GM18507 (cell line): ENCODE measurements around the gene CAPN13.

Source experiments
- DNase-seq: peaks from one replicate; pipeline ENCODE4 v3.0.0; 2011; ENCODE audit warnings: low read depth; ENCODE audit not compliant: insufficient read length; ENCODE audit errors: extremely low spot score
- FAIRE-seq: peaks from 2 replicates; lab custom pipeline; 2011; peaks lifted over from hg19 to GRCh38; lab: Jason Lieb, UNC

Gene CAPN13

DNA sequence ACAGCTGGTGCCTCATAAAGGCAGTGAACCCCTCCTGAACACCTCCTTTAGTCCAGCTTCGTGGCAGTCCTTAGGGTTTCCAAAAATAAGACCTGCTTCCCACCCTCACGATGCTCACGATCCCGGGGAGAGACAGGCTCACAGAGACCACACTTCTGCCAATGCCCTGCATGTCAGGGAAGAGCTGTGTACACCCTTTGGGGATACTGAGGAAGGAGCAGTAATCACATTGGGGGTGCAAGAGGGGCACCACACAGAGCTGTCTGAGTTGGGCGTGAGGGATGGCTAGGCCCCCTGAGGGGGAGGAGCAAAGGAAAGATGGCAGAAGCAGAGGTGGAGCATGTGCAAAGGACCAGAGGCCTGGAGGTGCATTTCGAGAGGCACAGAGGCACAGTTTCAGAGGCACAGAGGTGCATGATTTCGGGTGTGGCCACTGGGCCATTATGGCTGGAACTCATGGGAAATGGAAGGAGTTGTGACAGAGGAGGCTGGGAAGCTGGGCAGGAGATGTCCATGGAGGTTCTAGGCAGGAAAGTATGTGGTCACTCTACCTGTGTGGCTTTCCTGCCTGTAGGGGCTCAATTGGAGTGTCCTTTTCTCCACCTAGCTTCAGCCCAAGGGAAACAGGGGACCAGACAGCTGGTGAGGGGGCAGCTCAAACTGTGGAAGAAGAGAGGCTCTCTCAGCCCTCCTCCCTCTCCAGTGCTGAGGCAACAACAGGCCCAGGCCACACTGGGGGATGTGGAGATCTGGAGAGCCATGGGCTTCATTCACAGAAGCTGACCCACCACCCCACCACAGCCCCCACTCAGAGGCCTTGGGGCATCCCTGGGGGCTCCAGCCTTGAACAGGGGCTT is 115.9 kb downstream of the CAPN13 start:
- FAIRE-seq (no peak), DNase-seq (no peak)

GRCh38 chr2:30690126-30690561 is 117.1 kb downstream of the CAPN13 start:
- no peak for FAIRE-seq
- no peak for DNase-seq

GRCh38 chr2:30689496-30690125 is 117.6 kb downstream of the CAPN13 start:
- DNase-seq, result no peak

DNA sequence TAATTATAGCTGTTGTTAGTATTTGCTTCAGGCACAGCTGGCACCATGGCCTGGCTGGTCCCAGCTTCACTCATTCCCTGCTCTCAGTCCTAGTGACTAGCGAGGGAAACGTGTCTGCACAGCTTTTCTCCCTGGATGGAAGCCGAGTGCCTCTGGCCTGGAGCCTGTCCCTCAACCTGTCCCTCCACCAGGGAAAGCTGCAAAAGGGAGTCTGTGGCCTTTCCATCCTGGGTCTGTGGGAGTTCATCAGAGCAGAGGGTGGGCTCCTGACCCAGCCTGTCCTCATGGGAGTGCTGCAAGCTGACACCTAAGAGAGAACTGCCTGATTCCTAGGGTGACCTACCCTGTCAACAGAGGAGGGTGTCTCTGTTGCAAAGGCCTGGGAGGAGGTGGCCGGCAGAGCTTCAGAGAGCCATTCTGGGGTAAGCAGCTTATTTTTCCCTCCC is 118.3 kb downstream of the CAPN13 start:
- FAIRE-seq, result no peak
- no peak for DNase-seq

More at GRCh38 chr2:30689496-30690125, 117.6 kb downstream of the CAPN13 start:
- no peak for FAIRE-seq

DNA sequence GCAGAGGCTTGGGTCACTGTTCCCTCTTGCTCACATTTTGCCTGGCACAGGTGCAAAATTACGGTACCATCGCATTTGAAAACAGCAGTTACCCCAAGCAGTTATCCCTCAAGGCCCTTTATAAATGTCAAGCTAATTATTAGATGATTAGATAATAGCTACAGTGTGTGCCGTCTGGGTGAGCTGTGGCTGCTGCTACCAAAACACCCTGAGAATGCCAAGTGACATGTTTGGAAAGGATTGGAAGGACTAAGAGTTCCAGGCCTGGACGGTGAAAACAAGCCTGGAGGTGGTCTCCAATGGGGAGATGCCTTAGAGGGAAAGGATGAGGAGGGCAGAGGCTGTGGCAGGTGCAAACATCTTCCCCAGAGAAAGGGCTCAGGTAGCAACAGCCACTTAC is 120.6 kb downstream of the CAPN13 start:
- no peak for FAIRE-seq

DNA sequence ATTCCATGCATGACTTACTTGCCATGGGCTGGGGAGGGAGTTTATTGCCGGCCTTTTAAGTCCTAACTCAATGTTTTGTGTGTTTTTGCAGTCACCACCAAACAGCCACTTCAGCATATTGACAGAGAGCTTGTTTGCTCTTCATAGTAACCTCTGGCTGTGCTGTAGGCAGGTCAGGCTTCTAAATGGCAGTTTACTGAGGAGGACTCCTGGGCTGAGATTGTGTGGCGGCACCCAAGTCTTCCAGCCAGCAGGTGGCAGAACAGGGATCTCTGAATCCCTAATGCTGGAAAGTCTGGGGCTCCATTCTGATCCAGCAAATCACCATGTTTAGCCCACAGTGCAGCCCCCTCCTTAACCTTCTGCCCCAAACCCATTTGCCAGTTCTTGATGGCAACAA is 121.2 kb downstream of the CAPN13 start:
- FAIRE-seq, result no peak
- DNase-seq, result no peak

More for the DNA sequence above, 120.6 kb downstream of the CAPN13 start:
- no peak for DNase-seq

- no peak for DNase-seq
- FAIRE-seq, result no peak
Measured at GRCh38 chr2:30684996-30685395, 122.2 kb downstream of the CAPN13 start.

GRCh38 chr2:30684516-30684915 is 122.7 kb downstream of the CAPN13 start:
- no peak for DNase-seq
- FAIRE-seq, result no peak

DNA sequence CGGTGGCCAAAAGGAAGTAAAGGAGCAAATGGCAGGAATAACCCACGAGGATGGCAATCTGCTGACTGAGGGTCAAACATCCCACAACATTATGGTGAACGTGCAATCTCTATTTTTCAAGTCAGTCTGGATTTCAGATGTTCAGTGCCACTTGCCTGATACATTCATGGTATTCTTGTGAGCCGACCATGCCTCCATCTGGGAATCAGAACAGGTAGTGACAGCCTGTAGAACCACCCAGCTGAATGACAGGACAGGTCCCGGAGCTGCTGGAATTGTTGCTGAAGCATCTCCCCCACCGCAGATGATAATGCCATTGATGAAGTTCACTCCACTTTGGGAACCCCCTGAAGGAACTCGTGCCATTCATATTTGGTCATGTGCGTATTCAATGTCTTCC is 123.2 kb downstream of the CAPN13 start:
- no peak for FAIRE-seq
- no peak for DNase-seq

DNA sequence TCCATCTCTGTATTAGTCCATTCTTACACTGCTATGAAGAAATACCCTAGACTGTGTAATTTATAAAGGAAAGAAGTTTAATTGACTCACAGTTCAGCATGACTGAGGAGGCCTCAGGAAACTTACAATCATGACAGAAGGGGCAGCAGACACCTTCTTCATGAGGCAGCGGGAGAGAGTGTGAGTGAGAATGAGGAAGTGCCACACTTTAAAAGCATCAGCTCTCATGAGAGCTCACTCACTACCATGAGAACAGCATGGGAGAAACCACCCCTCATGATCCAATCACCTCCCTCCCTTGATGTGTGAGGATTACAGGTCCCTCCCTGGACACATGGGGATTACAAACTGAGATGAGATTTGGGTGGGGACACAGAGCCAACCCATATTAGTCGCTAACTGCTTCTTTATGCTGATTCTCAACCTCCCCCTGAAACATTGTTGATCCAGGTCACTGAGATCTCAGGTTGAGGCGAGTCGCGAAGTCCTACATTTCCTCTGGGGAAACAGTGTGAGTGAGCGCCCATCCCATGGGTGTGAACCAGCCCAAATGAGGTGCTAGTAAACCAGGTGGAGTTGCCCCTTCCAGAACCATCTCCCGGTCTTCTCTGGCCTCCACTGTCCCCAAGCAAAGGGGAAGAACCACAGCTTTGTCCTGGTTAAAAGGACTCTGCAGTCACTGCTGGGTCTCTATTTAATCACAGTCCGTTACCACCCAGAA is 123.8 kb downstream of the CAPN13 start:
- FAIRE-seq (peak; percentile 42), DNase-seq (no peak)

- FAIRE-seq, result no peak
- DNase-seq, result no peak
Measured at GRCh38 chr2:30681022-30681421, 126.2 kb downstream of the CAPN13 start.

- DNase-seq (no peak), FAIRE-seq (no peak)
Measured at GRCh38 chr2:30680121-30680520, 127.1 kb downstream of the CAPN13 start.

DNA sequence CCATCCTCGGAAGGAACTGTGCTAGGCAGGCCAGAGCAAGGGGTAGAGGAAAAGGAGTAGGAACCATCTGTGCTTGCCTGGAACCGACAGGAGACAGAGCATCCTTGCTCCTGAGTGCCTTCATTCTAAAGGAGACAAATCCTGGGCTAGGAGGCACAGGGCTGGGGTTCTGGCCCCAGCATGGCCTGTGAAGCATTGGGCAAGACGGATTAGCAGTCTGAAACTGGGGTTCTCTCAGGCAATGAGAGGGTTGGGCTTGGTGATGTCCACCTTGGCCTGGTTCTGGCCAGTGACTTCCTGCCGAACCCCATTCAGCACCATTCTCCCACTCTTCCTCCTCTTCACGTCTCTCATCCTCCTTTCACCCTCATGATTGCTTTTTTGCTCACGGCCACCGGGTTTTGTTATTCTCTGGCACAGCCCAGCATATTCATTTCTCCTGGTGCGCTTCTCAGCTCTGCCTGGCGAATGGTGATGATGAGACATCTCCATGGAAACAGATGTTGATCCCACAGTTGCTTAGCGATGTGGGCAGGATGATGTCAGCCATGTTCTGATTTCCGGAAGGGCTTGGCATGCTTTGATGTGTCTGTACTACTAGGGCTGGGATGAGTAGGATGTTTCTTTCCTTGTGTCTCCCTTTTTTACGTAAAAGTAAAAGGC is 127.7 kb downstream of the CAPN13 start:
- DNase-seq (no peak), FAIRE-seq (no peak)

DNA sequence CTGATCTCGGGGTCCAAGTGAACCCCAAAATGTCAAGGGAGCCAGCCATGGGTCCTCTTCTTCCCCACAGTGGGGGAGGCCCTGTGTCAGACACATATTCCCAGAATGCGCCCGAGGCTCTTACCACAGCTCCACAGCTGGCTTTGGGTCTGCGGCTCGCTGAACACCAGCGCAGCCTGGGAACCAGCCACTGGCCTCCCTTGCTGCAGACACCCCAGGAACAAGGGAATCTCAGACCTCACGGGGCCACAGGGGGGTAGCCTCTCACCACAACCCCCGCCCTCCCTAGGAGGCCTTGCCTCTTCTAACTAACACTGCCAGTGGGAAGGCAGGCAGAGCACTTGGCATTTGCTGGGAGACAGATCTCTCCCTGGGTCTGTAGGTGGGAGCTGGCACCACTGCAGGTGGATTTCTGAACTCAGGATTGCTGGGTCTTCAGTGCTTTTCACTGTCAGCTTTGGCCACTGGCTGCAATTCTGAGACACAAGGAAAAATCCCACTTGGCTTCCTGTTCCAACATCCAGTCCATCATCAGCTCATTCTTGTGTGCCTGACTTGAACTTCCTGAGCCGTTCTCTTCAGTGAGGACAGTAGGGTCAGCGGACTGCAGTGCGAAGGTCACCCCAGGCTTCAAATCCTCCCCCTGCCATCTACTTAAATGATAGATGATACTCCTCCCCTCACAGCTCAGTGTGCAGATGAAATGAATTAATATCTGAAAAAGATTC is 128.7 kb downstream of the CAPN13 start:
- no peak for DNase-seq
- FAIRE-seq, result no peak

GRCh38 chr2:30677861-30678385 is 129.3 kb downstream of the CAPN13 start:
- no peak for DNase-seq
- FAIRE-seq, result no peak

- FAIRE-seq, result no peak
Measured at GRCh38 chr2:30677231-30677630, 130.0 kb downstream of the CAPN13 start.

GRCh38 chr2:30675758-30676157 is 131.5 kb downstream of the CAPN13 start:
- FAIRE-seq (no peak), DNase-seq (no peak)

More at GRCh38 chr2:30677231-30677630, 130.0 kb downstream of the CAPN13 start:
- DNase-seq, result no peak

GRCh38 chr2:30673127-30673526 is 134.1 kb downstream of the CAPN13 start:
- FAIRE-seq, result no peak

More at GRCh38 chr2:30673127-30673526, 134.1 kb downstream of the CAPN13 start:
- DNase-seq, result no peak
